ENCODE data around the gene LRP6. TPM values are rescaled to one million over a fixed set of nuclear protein-coding genes. Genes with fewer than 3 reads are reported as not detected.

Gene LRP6
- total RNA-seq, 1 experiment from 2014 or later, result 72.8 TPM

DNA sequence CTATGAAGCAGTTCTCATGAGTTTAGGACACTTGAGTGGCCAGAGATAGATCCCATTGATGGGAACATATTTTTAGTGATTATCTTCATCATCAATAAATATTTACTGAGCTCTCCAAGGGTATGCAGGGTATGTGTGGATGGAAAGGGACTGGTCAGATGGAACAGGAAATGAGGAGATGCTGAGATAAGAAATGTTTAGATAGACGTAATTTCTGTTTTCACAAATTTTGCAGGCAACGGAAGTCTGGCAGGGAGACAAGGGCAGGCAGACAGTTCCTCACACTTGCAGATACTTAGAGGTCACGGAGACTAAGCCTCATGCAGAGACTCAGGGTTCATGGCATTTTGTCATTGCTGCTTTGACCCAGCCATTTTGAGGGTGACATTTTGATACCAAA is 171.8 kb downstream of the LRP6 start:
- DNase-seq (ENCODE audit: low spot score), result no peak
- Mint-ChIP-seq H3K4me1 (peaks cover 3% of the 10 kb centered on the region; the same call in 1 of the 2 replicates), H3K36me3 (peaks cover 3% of the 10 kb centered on the region; the same call in 1 of the 2 replicates), H3K9me3 (no peaks in the 10 kb centered on the region), H3K27me3 (ENCODE audit: low read depth) (no peaks in the 10 kb centered on the region), H3K27ac (no peak overlapping the region), H3K4me3 (no peak overlapping the region)
- ChIA-PET POLR2A (interaction anchor here (0.7 kb wide), 1 partner anchor 234 kb away, joined by 9 read pairs; no protein-coding TSS in a partner anchor), CTCF (no interaction called here)
- TF ChIP-seq JAZF1 (CRISPR knock-in tag; IDR thresholded peaks at IDR 0.05) (no peak), ZBTB21 (CRISPR knock-in tag; IDR thresholded peaks at IDR 0.05; ENCODE audit: borderline replicate concordance) (no peak), PREB (CRISPR knock-in tag; IDR thresholded peaks at IDR 0.05; ENCODE audit: borderline replicate concordance) (no peak), ARID4B (CRISPR knock-in tag; IDR thresholded peaks at IDR 0.05; ENCODE audit: borderline replicate concordance) (no peak), TP53 (CRISPR knock-in tag; IDR thresholded peaks at IDR 0.05) (no peak), ZNF232 (CRISPR knock-in tag; IDR thresholded peaks at IDR 0.05) (no peak), NR3C1 (CRISPR knock-in tag; conservative IDR thresholded peaks at IDR 0.05; ENCODE audit: low read depth) (no peak), AR (CRISPR knock-in tag; IDR thresholded peaks at IDR 0.05) (no peak), ZNF263 (CRISPR knock-in tag; IDR thresholded peaks at IDR 0.05; ENCODE audit: low read depth) (no peak), ZMAT4 (CRISPR knock-in tag; IDR thresholded peaks at IDR 0.05) (no peak), E2F1 (CRISPR knock-in tag; IDR thresholded peaks at IDR 0.05) (no peak), MYBL2 (CRISPR knock-in tag; IDR thresholded peaks at IDR 0.05) (no peak)
- TF ChIP-seq, protein P1, sequence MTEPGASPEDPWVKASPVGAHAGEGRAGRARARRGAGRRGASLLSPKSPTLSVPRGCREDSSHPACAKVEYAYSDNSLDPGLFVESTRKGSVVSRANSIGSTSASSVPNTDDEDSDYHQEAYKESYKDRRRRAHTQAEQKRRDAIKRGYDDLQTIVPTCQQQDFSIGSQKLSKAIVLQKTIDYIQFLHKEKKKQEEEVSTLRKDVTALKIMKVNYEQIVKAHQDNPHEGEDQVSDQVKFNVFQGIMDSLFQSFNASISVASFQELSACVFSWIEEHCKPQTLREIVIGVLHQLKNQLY (CRISPR knock-in tag; IDR thresholded peaks at IDR 0.05), result no peak
- TF ChIP-seq, protein P2, sequence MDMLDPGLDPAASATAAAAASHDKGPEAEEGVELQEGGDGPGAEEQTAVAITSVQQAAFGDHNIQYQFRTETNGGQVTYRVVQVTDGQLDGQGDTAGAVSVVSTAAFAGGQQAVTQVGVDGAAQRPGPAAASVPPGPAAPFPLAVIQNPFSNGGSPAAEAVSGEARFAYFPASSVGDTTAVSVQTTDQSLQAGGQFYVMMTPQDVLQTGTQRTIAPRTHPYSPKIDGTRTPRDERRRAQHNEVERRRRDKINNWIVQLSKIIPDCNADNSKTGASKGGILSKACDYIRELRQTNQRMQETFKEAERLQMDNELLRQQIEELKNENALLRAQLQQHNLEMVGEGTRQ (CRISPR knock-in tag; IDR thresholded peaks at IDR 0.05), result no peak
- no peak for ATAC-seq

Data from WTC11 (cell line).